ENCODE results near the gene STRA8.

DNA sequence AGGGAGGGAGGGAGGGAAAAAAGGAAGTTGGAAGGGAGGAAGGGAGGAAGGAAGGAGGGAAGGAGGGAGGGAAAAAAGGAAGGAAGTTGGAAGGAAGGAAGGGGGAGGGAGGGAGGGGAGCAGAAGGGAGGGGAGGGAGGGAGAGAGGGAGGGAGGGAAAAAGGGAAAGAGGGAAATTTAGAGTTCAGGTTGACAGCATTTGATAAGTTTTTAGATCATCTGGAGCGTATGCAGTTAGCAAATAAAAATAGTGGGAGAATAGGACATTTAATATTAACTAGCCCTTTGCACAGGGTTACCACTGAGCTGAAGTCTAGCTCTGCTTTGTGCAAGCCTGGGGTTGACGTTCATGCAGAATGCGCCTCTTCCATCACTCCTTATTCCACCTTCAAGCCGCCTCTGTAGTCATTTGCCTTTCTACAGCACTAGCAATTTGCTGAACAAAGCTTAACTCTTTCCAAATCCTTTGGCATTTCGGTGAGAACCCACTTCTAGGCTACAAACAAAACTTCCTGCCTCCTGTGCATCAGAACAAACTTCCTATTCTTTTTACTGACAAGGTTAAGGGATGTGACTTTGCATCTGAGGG is 8.6 kb downstream of the STRA8 start:
- TF ChIP-seq NFRKB (IDR thresholded peaks at IDR 0.05) (no peak), BHLHE40 (IDR thresholded peaks at IDR 0.05; ENCODE audit: borderline replicate concordance) (no peak), SP1 (IDR thresholded peaks at IDR 0.05) (no peak), FOXK2 (IDR thresholded peaks at IDR 0.05) (no peak), FOXA1 (IDR thresholded peaks at IDR 0.05) (no peak)

Data from HEK293T (cell line).